Mononuclear cell (primary cell): ENCODE results near the gene RBX1. TPM values are rescaled to one million over a fixed set of nuclear protein-coding genes. Genes with fewer than 3 reads are reported as not detected.
"Not testable (repeated sequence)": the region's sequence is repeated elsewhere in the genome, so short reads cannot be mapped to it uniquely, and the experiment has no call there.

Source experiments
- H3K27me3 ChIP-seq: 2 replicates; pipeline ENCODE4 v1.6.0; 2011; ENCODE audit warnings: low read length, control low read depth; ENCODE audit not compliant: insufficient read depth
- H3K4me1 ChIP-seq: 2 replicates; pipeline ENCODE4 v1.5.1; 2011; ENCODE audit warnings: mild to moderate bottlenecking, low read length, control low read depth; ENCODE audit not compliant: insufficient read depth
- H3K4me3 ChIP-seq: 2 replicates; pipeline ENCODE4 v1.5.1; 2011; ENCODE audit warnings: mild to moderate bottlenecking, low read length, moderate library complexity
- H3K9me3 ChIP-seq: 2 replicates; pipeline ENCODE4 v1.5.1; 2011; ENCODE audit warnings: low read depth, mild to moderate bottlenecking, control low read depth, low read length
- total RNA-seq: library from RNA; depleted of rRNA; stranded (reverse); fragments of >200 nt; gene quantifications from one replicate; pipeline ENCODE4 v1.2.3, GENCODE V29; 2012

Gene RBX1
- total RNA-seq, 1 donor, result 24.7 TPM

GRCh38 chr22:40995821-40996220 lies 44.6 kb downstream of the RBX1 start:
- H3K9me3 ChIP-seq, result no peaks in the 10 kb centered on the region
- H3K4me3 ChIP-seq, result no peak overlapping the region
- H3K27me3 ChIP-seq, result no peaks in the 10 kb centered on the region
- H3K4me1 ChIP-seq, result no peaks in the 10 kb centered on the region

- Histone ChIP-seq H3K9me3 (no peaks in the 10 kb centered on the region), H3K4me1 (no peaks in the 10 kb centered on the region), H3K27me3 (no peaks in the 10 kb centered on the region), H3K4me3 (no peak overlapping the region)
Observed at GRCh38 chr22:40997520-40997919, 46.3 kb downstream of the RBX1 start.

GRCh38 chr22:41000040-41000565 lies 48.9 kb downstream of the RBX1 start:
- no peaks in the 10 kb centered on the region for H3K4me1 ChIP-seq
- no peaks in the 10 kb centered on the region for H3K27me3 ChIP-seq
- no peaks in the 10 kb centered on the region for H3K9me3 ChIP-seq
- H3K4me3 ChIP-seq, result no peak overlapping the region

- Histone ChIP-seq H3K4me3 (no peak overlapping the region), H3K9me3 (no peaks in the 10 kb centered on the region)
Observed at GRCh38 chr22:41000941-41001721, 50.0 kb downstream of the RBX1 start.

GRCh38 chr22:41001722-41002122 lies 50.5 kb downstream of the RBX1 start:
- H3K4me1 ChIP-seq, result no peaks in the 10 kb centered on the region
- H3K4me3 ChIP-seq, result no peak overlapping the region
- H3K9me3 ChIP-seq, result no peaks in the 10 kb centered on the region
- no peaks in the 10 kb centered on the region for H3K27me3 ChIP-seq

More at GRCh38 chr22:41000941-41001721, 50.0 kb downstream of the RBX1 start:
- Histone ChIP-seq H3K27me3 (no peaks in the 10 kb centered on the region), H3K4me1 (no peaks in the 10 kb centered on the region)

- H3K4me1 ChIP-seq, H3K27me3 ChIP-seq, H3K4me3 ChIP-seq, H3K9me3 ChIP-seq: not testable (repeated sequence)
Observed at GRCh38 chr22:41002386-41002785, 51.2 kb downstream of the RBX1 start.

- Histone ChIP-seq H3K27me3 (no peaks in the 10 kb centered on the region), H3K4me1 (no peaks in the 10 kb centered on the region), H3K4me3 (no peak overlapping the region), H3K9me3 (no peaks in the 10 kb centered on the region)
Observed at GRCh38 chr22:41003066-41003465, 51.9 kb downstream of the RBX1 start.

GRCh38 chr22:41003976-41004375 lies 52.8 kb downstream of the RBX1 start:
- Histone ChIP-seq H3K9me3 (no peaks in the 10 kb centered on the region), H3K4me1 (peaks cover 2% of the 10 kb centered on the region), H3K27me3 (no peaks in the 10 kb centered on the region), H3K4me3 (no peak overlapping the region)

- H3K9me3 ChIP-seq, result no peaks in the 10 kb centered on the region
- no peaks in the 10 kb centered on the region for H3K27me3 ChIP-seq
- no peak overlapping the region for H3K4me3 ChIP-seq
- peaks cover 30% of the 10 kb centered on the region for H3K4me1 ChIP-seq
Observed at GRCh38 chr22:41009222-41009948, 58.2 kb downstream of the RBX1 start.

- H3K27me3 ChIP-seq, result no peaks in the 10 kb centered on the region
- no peaks in the 10 kb centered on the region for H3K9me3 ChIP-seq
- no peak overlapping the region for H3K4me3 ChIP-seq
- peaks cover 37% of the 10 kb centered on the region for H3K4me1 ChIP-seq
Observed at GRCh38 chr22:41015003-41015402, 63.8 kb downstream of the RBX1 start.

- no peaks in the 10 kb centered on the region for H3K27me3 ChIP-seq
- peaks cover 24% of the 10 kb centered on the region for H3K4me1 ChIP-seq
- no peaks in the 10 kb centered on the region for H3K9me3 ChIP-seq
- peak overlapping the region; percentile 62 for H3K4me3 ChIP-seq
Observed at GRCh38 chr22:41021061-41021612, 70.0 kb downstream of the RBX1 start.

GRCh38 chr22:41021613-41022454 lies 70.7 kb downstream of the RBX1 start:
- Histone ChIP-seq H3K9me3 (no peaks in the 10 kb centered on the region), H3K27me3 (no peaks in the 10 kb centered on the region), H3K4me3 (peak overlapping the region; percentile 62), H3K4me1 (peaks cover 22% of the 10 kb centered on the region)

GRCh38 chr22:41022470-41023298 lies 71.5 kb downstream of the RBX1 start:
- Histone ChIP-seq H3K4me3 (peak overlapping the region; percentile 62), H3K27me3 (no peaks in the 10 kb centered on the region), H3K4me1 (peaks cover 22% of the 10 kb centered on the region), H3K9me3 (no peaks in the 10 kb centered on the region)
